GM21526 (cell line): ENCODE data around the gene COL5A3.
"Not testable (repeated sequence)": the region's sequence is repeated elsewhere in the genome, so short reads cannot be mapped to it uniquely, and the experiment has no call there.

Experiments
- ATAC-seq: cut with Tn5 transposase; IDR thresholded peaks from one replicate; pipeline ENCODE4 v1.9.1; 2021; ENCODE audit warnings: moderate library complexity; ENCODE audit not compliant: unreplicated experiment, low FRiP score

The COL5A3 gene

GRCh38 chr19:10010247-10010691 is at the start of gene COL5A3:
TSS of gene COL5A3 (minus strand) at chr19:10010504. CDS start at chr19:10010385, 119 bp downstream.
- ATAC-seq, result no peak

GRCh38 chr19:10052602-10053360 is 42.5 kb upstream of the COL5A3 start:
- ATAC-seq, result no peak

GRCh38 chr19:10049626-10050025 is 39.3 kb upstream of the COL5A3 start:
- no peak for ATAC-seq

- ATAC-seq, result no peak
Measured at GRCh38 chr19:10045371-10045770, 35.1 kb upstream of the COL5A3 start.

- no peak for ATAC-seq
Measured at GRCh38 chr19:10044390-10044789, 34.1 kb upstream of the COL5A3 start.

- no peak for ATAC-seq
Measured at GRCh38 chr19:10043286-10043927, 33.1 kb upstream of the COL5A3 start.

GRCh38 chr19:10037809-10038208 is 27.5 kb upstream of the COL5A3 start:
- no peak for ATAC-seq

GRCh38 chr19:10037367-10037766 is 27.1 kb upstream of the COL5A3 start:
- no peak for ATAC-seq

GRCh38 chr19:10036601-10037071 is 26.3 kb upstream of the COL5A3 start:
- no peak for ATAC-seq

GRCh38 chr19:10033614-10034013 is 23.3 kb upstream of the COL5A3 start:
- no peak for ATAC-seq

- ATAC-seq, result no peak
Measured at GRCh38 chr19:10027158-10027997, 17.1 kb upstream of the COL5A3 start.

- ATAC-seq, result no peak
Measured at GRCh38 chr19:10026744-10027143, 16.4 kb upstream of the COL5A3 start.

- ATAC-seq, result not testable (repeated sequence)
Measured at GRCh38 chr19:10023096-10023495, 12.8 kb upstream of the COL5A3 start.

- no peak for ATAC-seq
Measured at GRCh38 chr19:10021863-10022262, 11.6 kb upstream of the COL5A3 start.

- ATAC-seq, result no peak
Measured at GRCh38 chr19:10021446-10021845, 11.1 kb upstream of the COL5A3 start.

GRCh38 chr19:10020851-10021250 is 10.5 kb upstream of the COL5A3 start:
- no peak for ATAC-seq

- no peak for ATAC-seq
Measured at GRCh38 chr19:10019246-10019645, 8.9 kb upstream of the COL5A3 start.

- no peak for ATAC-seq
Measured at GRCh38 chr19:10018786-10019185, 8.5 kb upstream of the COL5A3 start.

GRCh38 chr19:10018263-10018662 is 8.0 kb upstream of the COL5A3 start:
- no peak for ATAC-seq

GRCh38 chr19:10013834-10014618 is 3.7 kb upstream of the COL5A3 start:
- no peak for ATAC-seq
